NCI-H2227 (cell line): Measurements from ENCODE around the gene LRP1B.
A peak's percentile ranks its signal among the peaks of the same experiment; 100 is the strongest.

Experiments used
- DNase-seq: peaks from one replicate; lab custom pipeline; 2025; ENCODE audit not compliant: unreplicated experiment; lab: John Stamatoyannopoulos, UW

Gene LRP1B

GRCh38 chr2:142131010-142131669 lies at the start of gene LRP1B:
TSS of gene LRP1B (minus strand) at chr2:142131016. CDS start at chr2:142130729, 287 bp downstream.
- DNase-seq = peak; percentile 49

- DNase-seq = no peak
These were observed 48.9 kb upstream of the LRP1B start for GRCh38 chr2:142179686-142180085.

- no peak for DNase-seq
These were observed 47.8 kb upstream of the LRP1B start for GRCh38 chr2:142178604-142179003.

- no peak for DNase-seq
These were observed 46.1 kb upstream of the LRP1B start for GRCh38 chr2:142176941-142177340.

DNA sequence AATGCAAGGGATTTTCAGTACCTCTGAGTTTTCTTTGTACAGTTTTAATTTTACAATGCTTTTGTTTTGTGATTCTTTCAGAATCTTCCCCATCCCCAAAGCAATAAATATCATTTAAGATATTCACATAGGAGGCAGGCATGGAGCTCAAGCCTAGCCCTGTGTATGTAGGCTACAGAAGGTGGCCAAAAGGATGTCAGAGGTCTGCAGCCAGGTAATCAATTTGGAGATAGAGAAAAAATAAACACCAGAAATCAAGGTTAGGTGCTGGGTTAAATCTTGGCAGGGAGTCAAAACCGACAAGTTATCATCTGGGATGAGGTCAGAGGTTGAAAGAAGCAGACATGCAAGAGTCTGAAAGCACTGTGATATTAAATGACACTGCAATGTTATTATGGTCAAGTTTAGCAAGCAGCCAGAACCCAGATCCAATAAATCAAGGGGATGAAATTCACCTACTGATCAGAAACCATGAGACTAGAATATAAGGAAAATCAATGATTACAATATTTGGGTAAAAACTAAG lies 45.1 kb upstream of the LRP1B start:
- no peak for DNase-seq

- DNase-seq = no peak
These were observed 43.4 kb upstream of the LRP1B start for GRCh38 chr2:142174176-142174575.

DNA sequence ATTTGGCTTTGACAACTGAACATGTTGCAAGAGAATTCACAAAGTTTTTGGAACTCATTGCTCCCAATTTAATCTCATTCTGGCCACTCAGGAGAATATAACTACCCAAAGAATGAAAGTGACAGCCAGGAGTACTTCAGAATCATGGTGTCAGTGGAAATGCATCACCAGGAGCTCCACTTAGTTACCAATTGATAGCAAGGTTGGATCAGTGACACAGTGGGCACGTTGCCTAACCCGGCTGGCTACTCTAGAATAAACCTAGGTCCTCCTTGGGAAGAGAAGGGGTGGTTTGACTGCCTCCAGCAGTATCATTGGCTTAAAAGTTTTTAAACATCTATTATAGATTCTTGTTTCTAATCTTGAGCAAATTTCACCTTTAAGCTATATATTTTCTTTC lies 40.0 kb upstream of the LRP1B start:
- DNase-seq = no peak

GRCh38 chr2:142165790-142166189 lies 35.0 kb upstream of the LRP1B start:
- DNase-seq = no peak

- no peak for DNase-seq
These were observed 22.8 kb upstream of the LRP1B start for GRCh38 chr2:142153601-142154000.

GRCh38 chr2:142150453-142150852 lies 19.6 kb upstream of the LRP1B start:
- no peak for DNase-seq

DNA sequence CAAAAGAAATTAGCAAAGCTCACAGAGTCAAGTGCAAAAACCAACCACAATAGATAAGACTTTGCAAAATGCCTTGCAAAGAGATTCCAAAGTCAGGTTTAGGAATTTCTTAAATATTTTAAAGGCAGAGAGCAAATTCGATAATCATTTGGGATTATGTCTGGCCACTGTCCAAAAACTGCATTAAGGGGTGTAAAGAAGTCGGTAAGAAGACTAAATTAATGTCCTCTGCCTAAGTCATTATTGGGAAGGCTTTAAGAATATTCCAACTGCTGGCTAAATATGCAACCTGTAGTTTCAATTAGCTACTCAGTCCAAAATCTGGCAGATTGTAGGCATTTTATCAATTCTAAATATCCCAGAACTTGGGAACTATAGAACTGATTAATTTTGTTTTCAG lies 13.7 kb upstream of the LRP1B start:
- no peak for DNase-seq

GRCh38 chr2:142142595-142142994 lies 11.8 kb upstream of the LRP1B start:
- no peak for DNase-seq

DNA sequence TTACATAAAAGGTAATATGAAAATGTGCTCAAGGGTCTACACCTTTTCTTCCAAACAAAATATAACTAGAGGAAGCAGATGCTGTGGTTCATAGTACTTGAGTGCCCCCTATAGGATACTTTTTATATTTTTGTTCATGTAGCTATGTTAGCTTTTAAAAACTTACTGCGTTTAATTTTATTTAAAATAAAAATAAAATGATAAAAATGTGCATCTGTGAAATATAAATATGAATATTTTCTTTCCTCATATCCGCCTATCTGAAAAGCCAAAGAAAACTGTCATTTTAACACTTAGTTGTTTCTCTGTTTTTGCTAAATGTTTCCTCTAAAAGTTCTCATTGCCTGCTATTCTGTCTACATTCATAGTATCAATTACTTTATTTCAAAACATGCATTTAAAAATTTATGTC lies 9.6 kb upstream of the LRP1B start:
- DNase-seq = peak; percentile 42

DNA sequence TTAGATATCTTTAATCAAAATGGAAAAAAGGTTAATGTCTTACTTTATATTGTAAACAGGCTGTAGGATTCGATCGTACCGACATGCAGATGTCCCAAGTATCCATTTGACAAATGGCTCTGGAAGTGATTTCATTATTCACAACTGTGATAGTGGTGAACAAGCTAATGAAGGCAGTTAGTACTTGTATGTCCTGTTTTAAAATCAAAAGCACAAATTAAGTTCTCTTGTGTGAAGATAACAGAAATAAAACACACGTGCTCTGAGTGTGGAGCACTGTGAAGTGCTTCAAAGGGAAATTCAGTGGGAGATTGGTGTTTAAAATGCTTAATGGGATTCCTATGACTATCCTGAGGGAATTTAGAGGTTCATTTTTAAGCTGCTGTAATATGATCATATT lies 8.6 kb upstream of the LRP1B start:
- no peak for DNase-seq

GRCh38 chr2:142136571-142136970 lies 5.8 kb upstream of the LRP1B start:
- DNase-seq = no peak

GRCh38 chr2:142134911-142135310 lies 4.1 kb upstream of the LRP1B start:
- no peak for DNase-seq

- peak; percentile 64 for DNase-seq
These were observed 456 bp downstream of the LRP1B start for GRCh38 chr2:142130111-142131009.

GRCh38 chr2:142128105-142128504 lies 2.7 kb downstream of the LRP1B start:
- no peak for DNase-seq

DNA sequence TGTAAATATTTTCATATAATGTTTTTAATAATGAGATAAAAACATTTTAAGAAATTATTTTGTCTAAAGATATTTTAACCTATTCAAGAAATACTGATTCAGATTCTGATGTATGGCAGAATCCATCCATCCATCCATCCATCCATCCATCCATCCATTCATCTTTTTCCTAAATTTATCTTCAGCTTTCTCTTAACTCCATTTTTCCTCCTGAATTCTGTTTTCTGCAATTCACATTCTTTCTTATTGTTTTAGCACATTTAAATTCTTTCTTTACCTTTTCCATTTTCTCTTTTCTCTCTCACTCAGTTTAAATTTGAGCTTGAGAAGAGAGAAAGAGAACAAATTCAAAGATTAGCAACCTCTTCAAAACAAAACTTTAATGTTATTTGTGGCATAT lies 3.6 kb downstream of the LRP1B start:
- DNase-seq = no peak

DNA sequence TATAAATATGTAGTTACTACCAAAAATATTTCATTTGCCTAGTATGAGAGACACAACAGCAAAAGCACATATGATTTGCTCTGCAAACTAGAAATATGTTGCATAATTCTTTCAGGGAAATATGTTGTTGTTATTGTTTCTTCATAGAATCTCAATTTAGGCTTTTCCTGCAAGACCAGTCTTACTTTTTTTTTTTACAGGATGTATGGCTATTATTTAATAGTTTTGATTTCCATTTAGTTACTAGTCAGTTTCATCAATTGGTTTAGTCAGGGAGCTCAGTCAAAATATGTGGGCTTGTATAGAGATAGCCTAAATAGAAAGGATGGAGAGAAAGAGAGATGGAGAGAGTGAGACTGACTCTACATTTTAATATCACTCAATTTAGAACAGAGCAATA lies 6.1 kb downstream of the LRP1B start:
- no peak for DNase-seq

DNA sequence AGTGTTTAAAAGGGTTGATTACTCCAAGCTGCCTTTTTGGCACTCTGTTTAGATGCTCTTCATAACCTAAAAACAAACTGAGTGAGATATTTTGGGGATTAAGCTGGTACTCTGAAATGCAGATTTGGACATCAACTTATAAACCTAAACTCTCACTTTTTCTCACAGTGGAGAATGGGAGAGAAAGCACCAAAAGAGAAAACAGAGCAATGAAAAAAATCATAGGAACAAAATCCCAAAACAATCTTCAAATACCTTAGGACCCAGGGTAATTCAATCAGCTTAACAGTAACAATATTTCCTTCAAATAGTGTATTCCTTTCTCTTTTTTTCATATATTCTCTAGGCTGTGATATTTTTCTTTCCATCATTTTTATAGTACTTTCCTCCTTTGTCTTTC lies 11.5 kb downstream of the LRP1B start:
- no peak for DNase-seq

- DNase-seq = no peak
These were observed 18.0 kb downstream of the LRP1B start for GRCh38 chr2:142112757-142113221.
